ENCODE measurements around the gene SLC7A9. TPM values are rescaled to one million over a fixed set of nuclear protein-coding genes. Genes with fewer than 3 reads are reported as not detected.

The SLC7A9 gene
- total and polyA plus RNA-seq, 2 donors (not counting 1 experiment from before 2014, with no cell fraction given): 0.17 TPM; not detected in 1

GRCh38 chr19:32910874-32911273, 41.3 kb upstream of the SLC7A9 start:
- no peaks in the 10 kb centered on the region for H3K4me1 ChIP-seq (ENCODE audit: control insufficient read depth, extremely low read depth, insufficient read depth, low read length)
- TF ChIP-seq EZH2 (IDR thresholded peaks at IDR 0.05; ENCODE audit: low read length, missing control alignments) (no peak), CTCF (conservative IDR thresholded peaks at IDR 0.05 in 1 of 2, IDR thresholded peaks at IDR 0.05 in 1 of 2; ENCODE audit: low read depth in 1 of 2, low read length in 2 of 2) (no peak)
- no peak overlapping the region for H3K4me3 ChIP-seq (replicated peaks in 1 of 4; ENCODE audit: control extremely low read depth in 1 of 4, insufficient read depth in 1 of 4, low read depth in 3 of 4, low read length in 4 of 4)

GRCh38 chr19:32910094-32910493, 40.5 kb upstream of the SLC7A9 start:
- no peak overlapping the region for H3K4me2 ChIP-seq (ENCODE audit: extremely low read depth, insufficient read depth, low read length)
- H4K20me1 ChIP-seq (ENCODE audit: control insufficient read depth, extremely low read depth, insufficient read depth, low read length): no peaks in the 10 kb centered on the region
- no peak for TF ChIP-seq CTCF (conservative IDR thresholded peaks at IDR 0.05 in 1 of 2, IDR thresholded peaks at IDR 0.05 in 1 of 2; ENCODE audit: low read depth in 1 of 2, low read length in 2 of 2)
- TF ChIP-seq EZH2 (IDR thresholded peaks at IDR 0.05; ENCODE audit: low read length, missing control alignments): no peak
- H3K36me3 ChIP-seq (ENCODE audit: control insufficient read depth, insufficient read depth, low read length): no peaks in the 10 kb centered on the region
- no peak overlapping the region for H3K27ac ChIP-seq (ENCODE audit: insufficient read depth, low read length)
- no peaks in the 10 kb centered on the region for H3K27me3 ChIP-seq (ENCODE audit: control insufficient read depth, insufficient read depth, low read length)
- H3K79me2 ChIP-seq (ENCODE audit: control insufficient read depth, insufficient read depth, low read length): no peaks in the 10 kb centered on the region
- H3K9ac ChIP-seq (ENCODE audit: insufficient read depth, low read length): no peak overlapping the region
- no peaks in the 10 kb centered on the region for H3K4me1 ChIP-seq (ENCODE audit: control insufficient read depth, extremely low read depth, insufficient read depth, low read length)
- DNase-seq (ENCODE audit: low read depth in 2 of 2): no peak
- no peaks in the 10 kb centered on the region for H3K9me3 ChIP-seq (ENCODE audit: control insufficient read depth, insufficient read depth, low read depth, low read length)
- H2AFZ ChIP-seq (ENCODE audit: low read length): no peak overlapping the region
- no peak overlapping the region for H3K4me3 ChIP-seq (replicated peaks in 1 of 4; ENCODE audit: control extremely low read depth in 1 of 4, insufficient read depth in 1 of 4, low read depth in 3 of 4, low read length in 4 of 4)

More at GRCh38 chr19:32910874-32911273, 41.3 kb upstream of the SLC7A9 start:
- Histone ChIP-seq H4K20me1 (ENCODE audit: control insufficient read depth, extremely low read depth, insufficient read depth, low read length) (no peaks in the 10 kb centered on the region), H3K27me3 (ENCODE audit: control insufficient read depth, insufficient read depth, low read length) (no peaks in the 10 kb centered on the region), H3K79me2 (ENCODE audit: control insufficient read depth, insufficient read depth, low read length) (no peaks in the 10 kb centered on the region), H3K27ac (ENCODE audit: insufficient read depth, low read length) (no peak overlapping the region), H3K36me3 (ENCODE audit: control insufficient read depth, insufficient read depth, low read length) (no peaks in the 10 kb centered on the region), H2AFZ (ENCODE audit: low read length) (no peak overlapping the region), H3K9me3 (ENCODE audit: control insufficient read depth, insufficient read depth, low read depth, low read length) (no peaks in the 10 kb centered on the region), H3K9ac (ENCODE audit: insufficient read depth, low read length) (no peak overlapping the region), H3K4me2 (ENCODE audit: extremely low read depth, insufficient read depth, low read length) (no peak overlapping the region)
- DNase-seq (ENCODE audit: low read depth in 2 of 2): no peak

- Histone ChIP-seq H3K4me3 (replicated peaks in 1 of 4; ENCODE audit: control extremely low read depth in 1 of 4, insufficient read depth in 1 of 4, low read depth in 3 of 4, low read length in 4 of 4) (no peak overlapping the region), H3K4me1 (ENCODE audit: control insufficient read depth, extremely low read depth, insufficient read depth, low read length) (no peaks in the 10 kb centered on the region), H3K27me3 (ENCODE audit: control insufficient read depth, insufficient read depth, low read length) (no peaks in the 10 kb centered on the region), H2AFZ (ENCODE audit: low read length) (no peak overlapping the region), H3K9ac (ENCODE audit: insufficient read depth, low read length) (no peak overlapping the region), H3K27ac (ENCODE audit: insufficient read depth, low read length) (no peak overlapping the region), H3K36me3 (ENCODE audit: control insufficient read depth, insufficient read depth, low read length) (no peaks in the 10 kb centered on the region), H3K4me2 (ENCODE audit: extremely low read depth, insufficient read depth, low read length) (no peak overlapping the region), H4K20me1 (ENCODE audit: control insufficient read depth, extremely low read depth, insufficient read depth, low read length) (no peaks in the 10 kb centered on the region), H3K79me2 (ENCODE audit: control insufficient read depth, insufficient read depth, low read length) (no peaks in the 10 kb centered on the region), H3K9me3 (ENCODE audit: control insufficient read depth, insufficient read depth, low read depth, low read length) (no peaks in the 10 kb centered on the region)
- no peak for TF ChIP-seq EZH2 (IDR thresholded peaks at IDR 0.05; ENCODE audit: low read length, missing control alignments)
- TF ChIP-seq CTCF (conservative IDR thresholded peaks at IDR 0.05 in 1 of 2, IDR thresholded peaks at IDR 0.05 in 1 of 2; ENCODE audit: low read depth in 1 of 2, low read length in 2 of 2): no peak
- DNase-seq (ENCODE audit: low read depth in 2 of 2): no peak
Measured at GRCh38 chr19:32909257-32909656, 39.7 kb upstream of the SLC7A9 start.
